ENCODE results near the gene LRPPRC. TPM values are rescaled to one million over a fixed set of nuclear protein-coding genes. Genes with fewer than 3 reads are reported as not detected.

LRPPRC gene
- total and polyA plus RNA-seq, 9 of the 15 experiments (the other 6 are each of a cell fraction or from before 2014, with no cell fraction given), result 41.5 to 214 (median 138) TPM

DNA sequence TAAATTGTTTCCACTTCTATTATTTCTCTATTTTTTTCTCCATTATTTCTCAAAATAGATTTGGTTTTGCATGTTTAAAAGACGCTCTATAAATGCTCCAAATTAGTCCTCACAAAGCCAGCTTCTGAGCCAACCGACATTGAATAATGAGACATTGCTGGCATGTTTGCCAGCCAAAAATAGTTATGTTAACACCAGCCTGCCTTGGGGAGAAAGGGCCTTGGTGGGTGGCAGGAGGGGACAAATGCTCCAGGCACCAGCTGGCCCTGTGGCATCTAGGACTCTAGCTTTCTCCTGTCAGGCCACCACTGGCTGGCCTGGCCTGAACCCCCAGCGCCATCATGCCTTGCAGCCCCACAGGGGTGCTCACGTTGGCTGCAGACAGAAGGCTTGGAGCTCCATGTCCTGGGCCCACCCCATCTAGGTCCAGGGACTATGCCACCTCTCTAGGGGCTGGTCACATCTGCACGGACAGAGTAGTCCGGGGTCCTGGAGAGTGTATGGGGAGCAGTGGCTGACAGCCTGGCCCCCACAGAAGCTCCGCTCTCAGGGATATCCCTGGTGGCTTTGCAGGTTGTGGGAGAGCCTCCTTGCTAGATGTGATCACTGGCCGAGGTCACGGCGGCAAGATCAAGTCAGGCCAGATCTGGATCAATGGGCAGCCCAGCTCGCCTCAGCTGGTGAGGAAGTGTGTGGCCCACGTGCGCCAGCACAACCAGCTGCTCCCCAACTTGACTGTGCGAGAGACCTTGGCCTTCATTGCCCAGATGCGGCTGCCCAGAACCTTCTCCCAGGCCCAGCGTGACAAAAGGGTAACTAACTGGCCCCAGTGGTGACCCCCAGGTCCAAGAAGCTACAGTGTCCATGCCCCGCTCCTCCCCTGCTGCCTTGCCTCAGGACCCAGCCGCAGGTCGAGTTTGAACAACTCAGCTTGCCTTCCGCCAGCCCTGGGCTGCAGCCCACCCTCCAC lies 144.5 kb downstream of the LRPPRC start (continued):
- TF ChIP-seq, protein P1, sequence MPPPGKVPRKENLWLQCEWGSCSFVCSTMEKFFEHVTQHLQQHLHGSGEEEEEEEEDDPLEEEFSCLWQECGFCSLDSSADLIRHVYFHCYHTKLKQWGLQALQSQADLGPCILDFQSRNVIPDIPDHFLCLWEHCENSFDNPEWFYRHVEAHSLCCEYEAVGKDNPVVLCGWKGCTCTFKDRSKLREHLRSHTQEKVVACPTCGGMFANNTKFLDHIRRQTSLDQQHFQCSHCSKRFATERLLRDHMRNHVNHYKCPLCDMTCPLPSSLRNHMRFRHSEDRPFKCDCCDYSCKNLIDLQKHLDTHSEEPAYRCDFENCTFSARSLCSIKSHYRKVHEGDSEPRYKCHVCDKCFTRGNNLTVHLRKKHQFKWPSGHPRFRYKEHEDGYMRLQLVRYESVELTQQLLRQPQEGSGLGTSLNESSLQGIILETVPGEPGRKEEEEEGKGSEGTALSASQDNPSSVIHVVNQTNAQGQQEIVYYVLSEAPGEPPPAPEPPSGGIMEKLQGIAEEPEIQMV (tag; conservative IDR thresholded peaks at IDR 0.05; ENCODE audit: low read depth), result no peak
- TF ChIP-seq SPI1 (IDR thresholded peaks at IDR 0.05; ENCODE audit: borderline replicate concordance, low read depth, low read length) (no peak), ZNF212 (CRISPR knock-in tag; IDR thresholded peaks at IDR 0.05) (no peak), ZNF764 (CRISPR knock-in tag; IDR thresholded peaks at IDR 0.05; ENCODE audit: low read depth) (no peak), POLR2H (tag; IDR thresholded peaks at IDR 0.05; ENCODE audit: low read depth) (no peak), KAT8 (IDR thresholded peaks at IDR 0.05; ENCODE audit: low read depth) (no peak), NFRKB (IDR thresholded peaks at IDR 0.05; ENCODE audit: low read depth) (no peak)
- TF ChIP-seq, protein P2, sequence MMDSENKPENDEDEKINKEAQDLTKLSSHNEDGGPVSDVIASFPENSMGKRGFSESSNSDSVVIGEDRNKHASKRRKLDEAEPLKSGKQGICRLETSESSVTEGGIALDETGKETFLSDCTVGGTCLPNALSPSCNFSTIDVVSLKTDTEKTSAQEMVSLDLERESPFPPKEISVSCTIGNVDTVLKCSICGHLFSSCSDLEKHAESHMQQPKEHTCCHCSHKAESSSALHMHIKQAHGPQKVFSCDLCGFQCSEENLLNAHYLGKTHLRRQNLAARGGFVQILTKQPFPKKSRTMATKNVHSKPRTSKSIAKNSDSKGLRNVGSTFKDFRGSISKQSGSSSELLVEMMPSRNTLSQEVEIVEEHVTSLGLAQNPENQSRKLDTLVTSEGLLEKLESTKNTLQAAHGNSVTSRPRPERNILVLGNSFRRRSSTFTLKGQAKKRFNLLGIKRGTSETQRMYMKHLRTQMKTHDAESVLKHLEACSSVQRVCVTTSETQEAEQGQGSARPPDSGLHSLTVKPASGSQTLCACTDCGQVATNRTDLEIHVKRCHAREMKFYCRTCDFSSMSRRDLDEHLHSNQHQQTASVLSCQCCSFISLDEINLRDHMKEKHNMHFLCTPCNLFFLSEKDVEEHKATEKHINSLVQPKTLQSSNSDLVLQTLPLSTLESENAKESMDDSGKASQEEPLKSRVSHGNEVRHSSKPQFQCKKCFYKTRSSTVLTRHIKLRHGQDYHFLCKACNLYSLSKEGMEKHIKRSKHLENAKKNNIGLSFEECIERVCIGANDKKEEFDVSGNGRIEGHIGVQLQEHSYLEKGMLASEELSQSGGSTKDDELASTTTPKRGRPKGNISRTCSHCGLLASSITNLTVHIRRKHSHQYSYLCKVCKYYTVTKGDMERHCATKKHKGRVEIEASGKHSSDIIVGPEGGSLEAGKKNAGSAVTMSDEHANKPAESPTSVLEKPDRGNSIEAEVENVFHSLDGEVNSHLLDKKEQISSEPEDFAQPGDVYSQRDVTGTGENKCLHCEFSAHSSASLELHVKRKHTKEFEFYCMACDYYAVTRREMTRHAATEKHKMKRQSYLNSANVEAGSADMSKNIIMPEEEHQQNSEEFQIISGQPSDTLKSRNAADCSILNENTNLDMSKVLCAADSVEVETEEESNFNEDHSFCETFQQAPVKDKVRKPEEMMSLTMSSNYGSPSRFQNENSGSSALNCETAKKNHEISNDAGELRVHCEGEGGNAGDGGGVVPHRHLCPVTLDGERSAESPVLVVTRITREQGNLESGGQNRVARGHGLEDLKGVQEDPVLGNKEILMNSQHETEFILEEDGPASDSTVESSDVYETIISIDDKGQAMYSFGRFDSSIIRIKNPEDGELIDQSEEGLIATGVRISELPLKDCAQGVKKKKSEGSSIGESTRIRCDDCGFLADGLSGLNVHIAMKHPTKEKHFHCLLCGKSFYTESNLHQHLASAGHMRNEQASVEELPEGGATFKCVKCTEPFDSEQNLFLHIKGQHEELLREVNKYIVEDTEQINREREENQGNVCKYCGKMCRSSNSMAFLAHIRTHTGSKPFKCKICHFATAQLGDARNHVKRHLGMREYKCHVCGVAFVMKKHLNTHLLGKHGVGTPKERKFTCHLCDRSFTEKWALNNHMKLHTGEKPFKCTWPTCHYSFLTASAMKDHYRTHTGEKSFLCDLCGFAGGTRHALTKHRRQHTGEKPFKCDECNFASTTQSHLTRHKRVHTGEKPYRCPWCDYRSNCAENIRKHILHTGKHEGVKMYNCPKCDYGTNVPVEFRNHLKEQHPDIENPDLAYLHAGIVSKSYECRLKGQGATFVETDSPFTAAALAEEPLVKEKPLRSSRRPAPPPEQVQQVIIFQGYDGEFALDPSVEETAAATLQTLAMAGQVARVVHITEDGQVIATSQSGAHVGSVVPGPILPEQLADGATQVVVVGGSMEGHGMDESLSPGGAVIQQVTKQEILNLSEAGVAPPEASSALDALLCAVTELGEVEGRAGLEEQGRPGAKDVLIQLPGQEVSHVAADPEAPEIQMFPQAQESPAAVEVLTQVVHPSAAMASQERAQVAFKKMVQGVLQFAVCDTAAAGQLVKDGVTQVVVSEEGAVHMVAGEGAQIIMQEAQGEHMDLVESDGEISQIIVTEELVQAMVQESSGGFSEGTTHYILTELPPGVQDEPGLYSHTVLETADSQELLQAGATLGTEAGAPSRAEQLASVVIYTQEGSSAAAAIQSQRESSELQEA (IDR thresholded peaks at IDR 0.05; ENCODE audit: low read depth), result no peak

Measured in K562 (cell line).